NCI-H2107 treated with DMSO at 0.1 percent for 48 hours (cell line): ENCODE data around the gene LIN54.
A peak's percentile ranks its signal among the peaks of the same experiment; 100 is the strongest.

Experiments used
- DNase-seq: peaks from one replicate; lab custom pipeline; 2025; ENCODE audit not compliant: unreplicated experiment; lab: John Stamatoyannopoulos, UW

LIN54 gene

GRCh38 chr4:82896755-82897154 lies 113.9 kb downstream of the LIN54 start:
- DNase-seq = no peak

DNA sequence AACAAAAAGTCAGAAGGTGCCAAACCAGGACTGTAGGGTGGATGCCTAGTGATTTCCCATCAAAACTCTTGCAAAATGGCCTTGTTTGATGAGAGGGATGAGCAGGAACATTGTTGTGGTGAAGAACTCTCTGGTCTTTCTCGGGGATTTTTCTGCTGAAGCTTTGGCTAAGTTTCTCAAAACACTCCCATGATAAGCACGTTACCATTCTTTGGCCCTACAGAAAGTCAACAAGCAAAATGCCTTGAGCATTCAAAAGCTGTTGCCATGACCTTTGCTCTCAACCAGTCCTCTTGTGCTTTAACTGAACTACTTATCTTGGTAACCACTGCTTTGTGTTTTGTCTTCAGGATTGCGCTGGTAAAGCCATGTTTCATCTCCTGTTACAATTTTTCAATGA lies 116.7 kb downstream of the LIN54 start:
- DNase-seq = no peak

- DNase-seq = no peak
These were observed 118.2 kb downstream of the LIN54 start for GRCh38 chr4:82892467-82892802.

DNA sequence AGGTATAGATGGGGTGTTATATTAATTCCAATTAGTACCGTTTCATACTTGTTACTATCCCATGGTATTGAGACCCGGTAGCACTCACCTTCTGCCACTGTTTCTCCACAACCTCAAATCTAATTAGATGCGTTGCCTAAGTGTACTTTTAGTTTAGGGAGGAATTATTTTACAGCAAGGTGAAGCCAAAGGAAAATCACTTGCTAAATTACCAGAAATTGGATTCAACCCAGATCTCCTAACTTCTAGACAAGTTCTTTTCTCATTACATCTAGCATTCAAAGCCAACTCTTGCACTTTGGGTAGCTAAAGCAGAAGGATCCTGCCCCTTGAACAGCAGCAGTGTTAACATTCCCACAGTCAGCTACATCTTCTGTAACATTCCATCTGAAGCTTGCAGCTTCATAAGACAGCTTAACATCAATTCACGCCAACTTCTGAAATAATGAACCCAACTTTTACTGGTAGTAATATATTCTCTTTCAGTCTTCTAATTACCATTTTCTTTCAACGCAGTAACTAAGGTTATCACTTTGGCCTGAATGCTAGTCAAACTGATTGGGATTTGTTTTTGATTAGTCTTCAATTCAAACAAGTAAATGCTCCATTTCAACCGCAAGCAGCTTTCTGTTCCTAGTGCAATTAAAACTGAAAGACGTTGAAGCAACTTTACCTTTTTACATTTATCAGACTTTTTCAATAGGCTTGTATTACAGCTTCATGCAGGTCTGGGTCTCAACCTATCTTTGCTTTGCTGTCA lies 118.7 kb downstream of the LIN54 start:
- no peak for DNase-seq

GRCh38 chr4:82890901-82891706 lies 119.5 kb downstream of the LIN54 start, which contains the start of gene SEC31A:
SEC31A (minus strand) TSS chr4:82891153; CDS start chr4:82881936, 9,217 bp downstream.
- peak; percentile 61 for DNase-seq

DNA sequence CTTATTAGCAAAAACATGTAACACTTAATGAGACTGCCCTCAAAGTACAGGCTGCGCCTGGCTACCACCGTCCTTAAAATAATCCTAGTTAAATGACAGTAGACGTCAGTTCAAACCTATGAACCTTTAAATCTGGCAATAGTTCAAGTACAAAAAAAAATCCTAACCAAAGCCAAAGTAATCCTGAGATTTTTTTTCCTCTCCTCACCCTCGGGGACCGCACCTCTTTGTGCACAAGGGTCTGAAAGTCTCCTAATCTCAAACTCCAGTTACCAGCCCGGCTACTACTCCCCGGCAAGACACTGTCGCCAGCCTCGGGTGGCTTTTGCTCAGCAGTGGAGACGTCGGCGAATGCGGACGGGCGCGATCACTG lies 120.1 kb downstream of the LIN54 start:
- peak; percentile 41 for DNase-seq

GRCh38 chr4:82889287-82889686 lies 121.3 kb downstream of the LIN54 start:
- DNase-seq = no peak

GRCh38 chr4:82886147-82886942 lies 124.3 kb downstream of the LIN54 start:
- DNase-seq = no peak

- no peak for DNase-seq
These were observed 125.2 kb downstream of the LIN54 start for GRCh38 chr4:82885410-82885809.
